Cardiac muscle cell (in vitro differentiated cells and primary cell): Measurements from ENCODE around the gene TMEM106B. TPM values are rescaled to one million over a fixed set of nuclear protein-coding genes. Genes with fewer than 3 reads are reported as not detected.
A peak's percentile ranks its signal among the peaks of the same experiment; 100 is the strongest.

Experiments used
- DNase-seq, 2 donors: peaks; one replicate each; pipeline versions ENCODE4 v3.0.0 to v3.0.0-alpha.2; 2010 to 2017; ENCODE audit warnings: low read depth in 1 of 2, low spot score in 1 of 2
- H3K27ac ChIP-seq: fragments of 200-600 bp; sonication (generic); 2 replicates; pipeline ENCODE4 v1.5.1; 2016
- H3K27me3 ChIP-seq: fragments of 200-600 bp; sonication (generic); 2 replicates; pipeline ENCODE4 v1.6.0; 2016; ENCODE audit warnings: control low read depth
- H3K36me3 ChIP-seq: fragments of 200-600 bp; sonication (generic); 2 replicates; pipeline ENCODE4 v1.5.1; 2016; ENCODE audit warnings: control low read depth
- H3K4me1 ChIP-seq: fragments of 200-600 bp; sonication (generic); 2 replicates; pipeline ENCODE4 v1.8.1; 2017; ENCODE audit warnings: low read depth, mild to moderate bottlenecking, mixed run types
- H3K4me3 ChIP-seq: fragments of 200-600 bp; sonication (generic); 2 replicates; pipeline ENCODE4 v1.5.1; 2016; ENCODE audit warnings: mild to moderate bottlenecking
- H3K9me3 ChIP-seq: fragments of 200-600 bp; sonication (generic); 2 replicates; pipeline ENCODE4 v1.5.1; 2017; ENCODE audit warnings: low read depth, mild to moderate bottlenecking, control low read depth
- polyA plus RNA-seq: library from polyadenylated mRNA; unstranded; fragments of >200 nt; fragmentation: Nextera tagmentation; extraction: Ambion mirVana; gene quantifications from 2 replicates; pipeline ENCODE4 v1.2.1, GENCODE V29; 2016
- total RNA-seq: library from RNA; depleted of rRNA; stranded (reverse); fragments of >200 nt; gene quantifications from 2 replicates; pipeline ENCODE4 v1.2.3, GENCODE V29; 2016
- TF ChIP-seq, protein P1 (sequence below): IDR thresholded peaks from 2 replicates; pipeline ENCODE4 v1.5.1; 2012; ENCODE audit warnings: low read depth, mild to moderate bottlenecking, low read length

TMEM106B gene
- total and polyA plus RNA-seq, 2 experiments from 2014 or later = 51.6 to 86.7 TPM

DNA sequence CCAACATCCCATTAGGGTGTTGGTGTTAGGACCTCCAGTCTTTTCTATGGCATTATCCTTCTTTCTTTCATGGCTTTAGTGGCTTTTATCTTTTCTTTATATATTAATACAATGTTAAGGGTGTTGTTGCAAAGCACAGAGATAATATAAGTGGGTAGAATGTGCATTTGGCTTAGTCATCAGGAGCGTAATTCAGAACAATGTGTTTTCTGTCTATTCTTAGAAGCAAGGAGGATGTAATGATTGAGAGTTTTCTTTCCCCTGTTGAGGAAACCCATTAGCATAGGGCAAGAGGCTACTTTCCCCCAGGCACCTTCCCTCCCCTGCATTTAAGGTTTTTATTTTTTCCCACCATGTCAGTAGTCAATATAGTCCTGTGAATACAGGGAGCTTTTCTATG, 79.7 kb downstream of the TMEM106B start:
- no peaks in the 10 kb centered on the region for H3K4me1 ChIP-seq
- TF ChIP-seq, protein P1, sequence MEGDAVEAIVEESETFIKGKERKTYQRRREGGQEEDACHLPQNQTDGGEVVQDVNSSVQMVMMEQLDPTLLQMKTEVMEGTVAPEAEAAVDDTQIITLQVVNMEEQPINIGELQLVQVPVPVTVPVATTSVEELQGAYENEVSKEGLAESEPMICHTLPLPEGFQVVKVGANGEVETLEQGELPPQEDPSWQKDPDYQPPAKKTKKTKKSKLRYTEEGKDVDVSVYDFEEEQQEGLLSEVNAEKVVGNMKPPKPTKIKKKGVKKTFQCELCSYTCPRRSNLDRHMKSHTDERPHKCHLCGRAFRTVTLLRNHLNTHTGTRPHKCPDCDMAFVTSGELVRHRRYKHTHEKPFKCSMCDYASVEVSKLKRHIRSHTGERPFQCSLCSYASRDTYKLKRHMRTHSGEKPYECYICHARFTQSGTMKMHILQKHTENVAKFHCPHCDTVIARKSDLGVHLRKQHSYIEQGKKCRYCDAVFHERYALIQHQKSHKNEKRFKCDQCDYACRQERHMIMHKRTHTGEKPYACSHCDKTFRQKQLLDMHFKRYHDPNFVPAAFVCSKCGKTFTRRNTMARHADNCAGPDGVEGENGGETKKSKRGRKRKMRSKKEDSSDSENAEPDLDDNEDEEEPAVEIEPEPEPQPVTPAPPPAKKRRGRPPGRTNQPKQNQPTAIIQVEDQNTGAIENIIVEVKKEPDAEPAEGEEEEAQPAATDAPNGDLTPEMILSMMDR = no peak

DNA sequence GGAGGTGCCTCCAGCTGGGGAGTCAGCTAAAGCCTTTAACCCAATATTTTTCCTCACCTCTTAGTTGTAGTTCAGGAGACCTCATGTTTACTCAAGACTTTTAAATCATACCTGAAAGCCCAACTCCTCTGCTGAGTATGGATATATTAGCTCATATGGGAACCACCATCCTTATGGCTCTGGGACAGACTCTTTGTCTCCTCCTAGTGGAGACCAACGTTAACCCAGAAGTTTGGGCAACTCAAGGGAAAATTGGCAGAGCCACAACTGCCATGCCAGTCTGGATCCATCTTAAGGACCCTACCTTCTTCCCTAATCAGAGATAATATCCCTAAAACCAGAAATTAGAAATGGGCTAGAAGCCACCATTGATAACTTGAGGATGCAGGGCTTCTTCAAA, 80.8 kb downstream of the TMEM106B start:
- Histone ChIP-seq H3K27me3 (no peaks in the 10 kb centered on the region), H3K4me1 (no peaks in the 10 kb centered on the region), H3K36me3 (no peaks in the 10 kb centered on the region), H3K4me3 (no peak overlapping the region), H3K9me3 (no peaks in the 10 kb centered on the region), H3K27ac (no peak overlapping the region)
- TF ChIP-seq, protein P1 = peak; percentile 24
- no peak for DNase-seq

More for the DNA sequence above, 79.7 kb downstream of the TMEM106B start:
- Histone ChIP-seq H3K9me3 (no peaks in the 10 kb centered on the region), H3K36me3 (no peaks in the 10 kb centered on the region), H3K4me3 (no peak overlapping the region), H3K27me3 (no peaks in the 10 kb centered on the region), H3K27ac (no peak overlapping the region)
- no peak for DNase-seq

Other genes with a start within 250 kb of the TMEM106B start
- 46.3 and 95.8 TPM in 2 replicates for gene VWDE, start 192.6 kb downstream of the TMEM106B start, total RNA-seq
- 51.5 and 104 TPM in 2 replicates for gene VWDE, start 192.6 kb downstream of the TMEM106B start, polyA plus RNA-seq